K562 (cell line): ENCODE results near the gene POLR2H. TPM values are rescaled to one million over a fixed set of nuclear protein-coding genes. Genes with fewer than 3 reads are reported as not detected.
A peak's percentile ranks its signal among the peaks of the same experiment; 100 is the strongest.

Experiments
- ARNT ChIP-seq, 2 experiments: fragments of 450-650 bp; IDR thresholded peaks; 2 replicates each; pipeline ENCODE4 v1.6.1; 2016; ENCODE audit warnings: mild to moderate bottlenecking in 1 of 2
- C11orf30 ChIP-seq: fragments of 450-650 bp; IDR thresholded peaks from 2 replicates; pipeline ENCODE4 v1.6.1; 2016; ENCODE audit warnings: low read depth, mild to moderate bottlenecking
- CBX3 ChIP-seq, 2 experiments: IDR thresholded peaks; 1 replicate in 1 of 2; 2 replicates in 1 of 2; pipeline ENCODE4 v1.6.1; 2012; ENCODE audit warnings: inconsistent platforms in 2 of 2, low read length in 2 of 2, borderline replicate concordance in 1 of 2, control low read depth in 1 of 2
- DPF2 ChIP-seq: fragments of 450-650 bp; IDR thresholded peaks from 2 replicates; pipeline ENCODE4 v1.6.1; 2016
- EGR1 ChIP-seq: fragments of 450-650 bp; conservative IDR thresholded peaks from 2 replicates; pipeline ENCODE4 v1.6.1; 2017; ENCODE audit warnings: mild to moderate bottlenecking
- KLF10 ChIP-seq: fragments of 250-450 bp; sonication (Bioruptor Pico); IDR thresholded peaks from 2 replicates; pipeline ENCODE4 v1.6.1; 2021; ENCODE audit warnings: matching md5 sums
- MECOM ChIP-seq: fragments of 250-450 bp; sonication (Bioruptor Pico); IDR thresholded peaks from 2 replicates; pipeline ENCODE4 v1.8.0; 2022; ENCODE audit warnings: inconsistent platforms
- MTA1 ChIP-seq: fragments of 450-650 bp; IDR thresholded peaks from 2 replicates; pipeline ENCODE4 v1.6.1; 2017; ENCODE audit warnings: borderline replicate concordance
- MTA3 ChIP-seq: fragments of 450-650 bp; formaldehyde crosslinking; IDR thresholded peaks from 2 replicates; pipeline ENCODE4 v1.6.1; 2017; ENCODE audit warnings: mild to moderate bottlenecking, borderline replicate concordance
- NBN ChIP-seq: fragments of 450-650 bp; IDR thresholded peaks from 2 replicates; pipeline ENCODE4 v1.6.1; 2016; ENCODE audit warnings: low read depth, mild to moderate bottlenecking
- NCOA2 ChIP-seq, 2 experiments: fragments of 450-650 bp; IDR thresholded peaks; 2 replicates each; pipeline ENCODE4 v1.6.1; 2018; ENCODE audit warnings: mild to moderate bottlenecking in 2 of 2, moderate library complexity in 1 of 2; ENCODE audit not compliant: partially characterized antibody in 2 of 2
- NFRKB ChIP-seq: fragments of 450-650 bp; IDR thresholded peaks from 2 replicates; pipeline ENCODE4 v1.6.1; 2016; ENCODE audit warnings: low read depth
- PHB2 ChIP-seq: fragments of 450-650 bp; IDR thresholded peaks from 2 replicates; pipeline ENCODE4 v1.6.1; 2017; ENCODE audit warnings: low read depth
- PHTF2 ChIP-seq: fragments of 250-450 bp; sonication (Bioruptor Pico); IDR thresholded peaks from 2 replicates; pipeline ENCODE4 v1.5.0; 2021; ENCODE audit warnings: mild to moderate bottlenecking
- PTRF ChIP-seq: fragments of 450-650 bp; IDR thresholded peaks from 2 replicates; pipeline ENCODE4 v1.6.1; 2016; ENCODE audit warnings: mild to moderate bottlenecking, missing genetic modification characterization, missing compliant biosample characterization
- RBM25 ChIP-seq: fragments of 200-400 bp; formaldehyde crosslinking; IDR thresholded peaks from 2 replicates; pipeline ENCODE4 v1.6.1; 2018; ENCODE audit warnings: low read length, low read depth, moderate library complexity; ENCODE audit not compliant: severe bottlenecking
- SAFB2 ChIP-seq: fragments of 200-400 bp; formaldehyde crosslinking; IDR thresholded peaks from 2 replicates; pipeline ENCODE4 v1.6.1; 2018; ENCODE audit warnings: borderline replicate concordance, low read length, low read depth, moderate library complexity; ENCODE audit not compliant: severe bottlenecking
- SIN3A ChIP-seq, 2 experiments: fragments of 150-350 bp in 1 of 2; IDR thresholded peaks; 2 replicates each; pipeline ENCODE4 v1.6.1; 2011 to 2016; ENCODE audit warnings: borderline replicate concordance in 2 of 2, low read depth in 2 of 2, low read length in 2 of 2, mild to moderate bottlenecking in 2 of 2, moderate library complexity in 2 of 2; ENCODE audit not compliant: control insufficient read depth in 1 of 2
- SREBF2 ChIP-seq: sonication (generic); formaldehyde crosslinking; IDR thresholded peaks from 2 replicates; pipeline ENCODE4 v1.4.0; 2020; ENCODE audit warnings: mild to moderate bottlenecking, missing genetic modification reagents
- TARDBP ChIP-seq: fragments of 450-650 bp; IDR thresholded peaks from 2 replicates; pipeline ENCODE4 v1.6.1; 2016
- TEAD2 ChIP-seq: fragments of 450-650 bp; IDR thresholded peaks from 2 replicates; pipeline ENCODE4 v1.6.1; 2016; ENCODE audit warnings: missing genetic modification characterization, control low read depth, missing compliant biosample characterization
- TGIF2 ChIP-seq: sonication (generic); formaldehyde crosslinking; IDR thresholded peaks from 2 replicates; pipeline ENCODE4 v1.8.1; 2022; ENCODE audit warnings: mild to moderate bottlenecking, missing genetic modification reagents, moderate library complexity
- ZBTB7A ChIP-seq: IDR thresholded peaks from 2 replicates; pipeline ENCODE4 v1.6.1; 2011; ENCODE audit warnings: low read depth, mild to moderate bottlenecking, low read length, moderate library complexity, borderline replicate concordance; ENCODE audit not compliant: control insufficient read depth
- ZC3H11A ChIP-seq: IDR thresholded peaks from 2 replicates; pipeline ENCODE4 v1.6.1; 2012; ENCODE audit warnings: low read depth, low read length, improper control_type of control experiment
- ZNF174 ChIP-seq: fragments of 250-450 bp; sonication (Bioruptor Pico); IDR thresholded peaks from 2 replicates; pipeline ENCODE4 v1.4.0; 2020; ENCODE audit warnings: mild to moderate bottlenecking
- ZNF644 ChIP-seq: fragments of 200-800 bp; sonication (Bioruptor generic); IDR thresholded peaks from 2 replicates; pipeline ENCODE4 v1.6.1; 2016; ENCODE audit warnings: low read depth, missing genetic modification characterization, missing compliant biosample characterization
- polyA plus RNA-seq, 8 experiments: library from polyadenylated mRNA; depleted of rRNA in 4 of 8; stranded (reverse) in 5 of 8; unstranded in 3 of 8; fragments of >200 nt; fragmentation: Nextera tagmentation in 2 of 8; fragmentation: Illumina TruSeq in 1 of 8; extraction: Ambion mirVana in 2 of 8; extraction: Trizol in 1 of 8; gene quantifications; 2 replicates each; pipeline versions ENCODE4 v1.2.1 to v1.2.3, GENCODE V29; 2011 to 2014; ENCODE audit warnings: inconsistent platforms in 1 of 8, missing spikeins in 1 of 8
- total RNA-seq, 7 experiments: library from RNA; depleted of rRNA in 6 of 7; stranded (reverse); fragments of >200 nt in 6 of 7; fragmentation: Illumina TruSeq in 2 of 7; extraction: Trizol in 2 of 7; gene quantifications; 2 replicates each; pipeline versions ENCODE4 v1.2.1 to v1.2.3, GENCODE V29; 2011 to 2021; ENCODE audit warnings: low replicate concordance in 1 of 7
- TF ChIP-seq, protein P1 (sequence below): fragments of 450-650 bp; IDR thresholded peaks from 2 replicates; pipeline ENCODE4 v1.6.1; 2016; ENCODE audit warnings: borderline replicate concordance
- TF ChIP-seq, protein P2 (sequence below): fragments of 450-650 bp; IDR thresholded peaks from 2 replicates; pipeline ENCODE4 v1.6.1; 2014; ENCODE audit warnings: low read depth, mild to moderate bottlenecking, moderate library complexity, borderline replicate concordance

The POLR2H gene
- total and polyA plus RNA-seq, 9 of the 15 experiments (the other 6 are each of a cell fraction or from before 2014, with no cell fraction given), result 128 to 512 (median 220) TPM

- no peak for TF ChIP-seq EGR1
- TF ChIP-seq SREBF2, result no peak
- peak; percentile 31 for TF ChIP-seq RBM25
- peak; percentile 71; the same call in 1 of the 2 replicates for TF ChIP-seq TGIF2 (CRISPR knock-in tag)
- TF ChIP-seq, protein P1, sequence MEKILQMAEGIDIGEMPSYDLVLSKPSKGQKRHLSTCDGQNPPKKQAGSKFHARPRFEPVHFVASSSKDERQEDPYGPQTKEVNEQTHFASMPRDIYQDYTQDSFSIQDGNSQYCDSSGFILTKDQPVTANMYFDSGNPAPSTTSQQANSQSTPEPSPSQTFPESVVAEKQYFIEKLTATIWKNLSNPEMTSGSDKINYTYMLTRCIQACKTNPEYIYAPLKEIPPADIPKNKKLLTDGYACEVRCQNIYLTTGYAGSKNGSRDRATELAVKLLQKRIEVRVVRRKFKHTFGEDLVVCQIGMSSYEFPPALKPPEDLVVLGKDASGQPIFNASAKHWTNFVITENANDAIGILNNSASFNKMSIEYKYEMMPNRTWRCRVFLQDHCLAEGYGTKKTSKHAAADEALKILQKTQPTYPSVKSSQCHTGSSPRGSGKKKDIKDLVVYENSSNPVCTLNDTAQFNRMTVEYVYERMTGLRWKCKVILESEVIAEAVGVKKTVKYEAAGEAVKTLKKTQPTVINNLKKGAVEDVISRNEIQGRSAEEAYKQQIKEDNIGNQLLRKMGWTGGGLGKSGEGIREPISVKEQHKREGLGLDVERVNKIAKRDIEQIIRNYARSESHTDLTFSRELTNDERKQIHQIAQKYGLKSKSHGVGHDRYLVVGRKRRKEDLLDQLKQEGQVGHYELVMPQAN, result no peak
- TF ChIP-seq, protein P2, sequence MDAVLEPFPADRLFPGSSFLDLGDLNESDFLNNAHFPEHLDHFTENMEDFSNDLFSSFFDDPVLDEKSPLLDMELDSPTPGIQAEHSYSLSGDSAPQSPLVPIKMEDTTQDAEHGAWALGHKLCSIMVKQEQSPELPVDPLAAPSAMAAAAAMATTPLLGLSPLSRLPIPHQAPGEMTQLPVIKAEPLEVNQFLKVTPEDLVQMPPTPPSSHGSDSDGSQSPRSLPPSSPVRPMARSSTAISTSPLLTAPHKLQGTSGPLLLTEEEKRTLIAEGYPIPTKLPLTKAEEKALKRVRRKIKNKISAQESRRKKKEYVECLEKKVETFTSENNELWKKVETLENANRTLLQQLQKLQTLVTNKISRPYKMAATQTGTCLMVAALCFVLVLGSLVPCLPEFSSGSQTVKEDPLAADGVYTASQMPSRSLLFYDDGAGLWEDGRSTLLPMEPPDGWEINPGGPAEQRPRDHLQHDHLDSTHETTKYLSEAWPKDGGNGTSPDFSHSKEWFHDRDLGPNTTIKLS, result peak; percentile 33; the same call in 1 of the 2 replicates
- TF ChIP-seq NBN, result no peak
- no peak for TF ChIP-seq ZNF174 (CRISPR knock-in tag)
- TF ChIP-seq TEAD2 (tag), result no peak
- peak; percentile 43 to 88; a peak in 3 of 4 replicates for TF ChIP-seq SIN3A (IDR thresholded peaks at IDR 0.05; ENCODE audit: borderline replicate concordance in 2 of 2, control insufficient read depth in 1 of 2, low read depth in 2 of 2, low read length in 2 of 2)
- TF ChIP-seq ZC3H11A, result no peak
- no peak for TF ChIP-seq PHTF2
- TF ChIP-seq CBX3 (IDR thresholded peaks at IDR 0.05; ENCODE audit: borderline replicate concordance in 1 of 2, low read length in 2 of 2), result no peak
- TF ChIP-seq PTRF (tag), result no peak
- no peak for TF ChIP-seq MTA3
- TF ChIP-seq DPF2, result no peak
- TF ChIP-seq PHB2, result no peak
- TF ChIP-seq ARNT (IDR thresholded peaks at IDR 0.05), result no peak
- TF ChIP-seq ZNF644 (tag), result no peak
- TF ChIP-seq MTA1, result no peak
- no peak for TF ChIP-seq KLF10 (CRISPR knock-in tag)
- peak; percentile 68; the same call in 1 of the 2 replicates for TF ChIP-seq ZBTB7A
- TF ChIP-seq NCOA2 (IDR thresholded peaks at IDR 0.05; ENCODE audit: partially characterized antibody in 2 of 2), result no peak
- TF ChIP-seq SAFB2, result no peak
- no peak for TF ChIP-seq MECOM (CRISPR knock-in tag)
- no peak for TF ChIP-seq NFRKB
- no peak for TF ChIP-seq TARDBP
- TF ChIP-seq C11orf30, result no peak
These were observed 46.6 kb upstream of the POLR2H start (continued) for GRCh38 chr3:184314700-184315542.
